Measurements from ENCODE around the gene SEC24C. TPM values are rescaled to one million over a fixed set of nuclear protein-coding genes. Genes with fewer than 3 reads are reported as not detected.

Gene SEC24C
- total and polyA plus RNA-seq, 2 experiments from 2014 or later = 46.8 to 59.4 TPM

GRCh38 chr10:73759512-73760115, 15.4 kb downstream of the SEC24C start:
- TF ChIP-seq CTCF (IDR thresholded peaks at IDR 0.05; ENCODE audit: poor library complexity) = no peak
- TF ChIP-seq EZH2phosphoT487 (IDR thresholded peaks at IDR 0.05; ENCODE audit: low read depth, severe bottlenecking, unreplicated experiment) = no peak
- no peak for TF ChIP-seq EZH2 (IDR thresholded peaks at IDR 0.05; ENCODE audit: borderline replicate concordance)
- no peak overlapping the region for H3K4me3 ChIP-seq
- H3K9me2 ChIP-seq (replicated peaks; ENCODE audit: insufficient read depth) = no peaks in the 10 kb centered on the region
- peaks cover 2% of the 10 kb centered on the region for H4K20me1 ChIP-seq (ENCODE audit: insufficient read depth, poor library complexity, severe bottlenecking)
- H3K36me3 ChIP-seq (replicated peaks; ENCODE audit: insufficient read depth, low read depth) = peaks cover 5% of the 10 kb centered on the region
- H3K27me3 ChIP-seq = no peaks in the 10 kb centered on the region
- H2AFZ ChIP-seq = no peak overlapping the region
- peak; percentile 46 for DNase-seq (ENCODE audit: low spot score)
- WGBS (ENCODE audit: low lambda C conversion rate, missing lambda C conversion rate) = 71% methylated on average over 5 of the region's 5 CpGs
- H3K4me1 ChIP-seq (ENCODE audit: insufficient read depth) = no peaks in the 10 kb centered on the region
- H3K79me2 ChIP-seq = peaks cover 29% of the 10 kb centered on the region
- no peak overlapping the region for H3K4me2 ChIP-seq
- H3K9me3 ChIP-seq (ENCODE audit: low read depth) = no peaks in the 10 kb centered on the region
- peak overlapping the region; percentile 40 for H3K27ac ChIP-seq

GRCh38 chr10:73761781-73762180, 17.6 kb downstream of the SEC24C start:
- Histone ChIP-seq H3K4me3 (no peak overlapping the region), H3K9me2 (replicated peaks; ENCODE audit: insufficient read depth) (no peaks in the 10 kb centered on the region), H3K9me3 (ENCODE audit: low read depth) (no peaks in the 10 kb centered on the region), H3K79me2 (peaks cover 13% of the 10 kb centered on the region), H3K4me1 (ENCODE audit: insufficient read depth) (no peaks in the 10 kb centered on the region), H2AFZ (no peak overlapping the region), H3K4me2 (no peak overlapping the region), H4K20me1 (ENCODE audit: insufficient read depth, poor library complexity, severe bottlenecking) (peaks cover 2% of the 10 kb centered on the region), H3K27me3 (no peaks in the 10 kb centered on the region), H3K27ac (no peak overlapping the region), H3K36me3 (replicated peaks; ENCODE audit: insufficient read depth, low read depth) (peaks cover 5% of the 10 kb centered on the region)
- 100% methylated on average over 1 of the region's 1 CpG for WGBS (ENCODE audit: low lambda C conversion rate, missing lambda C conversion rate)
- no peak for DNase-seq (ENCODE audit: low spot score)
- TF ChIP-seq CTCF (IDR thresholded peaks at IDR 0.05; ENCODE audit: poor library complexity) (no peak), EZH2 (IDR thresholded peaks at IDR 0.05; ENCODE audit: borderline replicate concordance) (no peak), EZH2phosphoT487 (IDR thresholded peaks at IDR 0.05; ENCODE audit: low read depth, severe bottlenecking, unreplicated experiment) (no peak)

GRCh38 chr10:73762915-73763314, 18.7 kb downstream of the SEC24C start:
- H3K27ac ChIP-seq = no peak overlapping the region
- no peaks in the 10 kb centered on the region for H3K9me2 ChIP-seq (replicated peaks; ENCODE audit: insufficient read depth)
- 83% methylated on average over 2 of the region's 2 CpGs for WGBS (ENCODE audit: low lambda C conversion rate, missing lambda C conversion rate)
- DNase-seq (ENCODE audit: low spot score) = no peak
- no peak for TF ChIP-seq EZH2phosphoT487 (IDR thresholded peaks at IDR 0.05; ENCODE audit: low read depth, severe bottlenecking, unreplicated experiment)
- H3K27me3 ChIP-seq = no peaks in the 10 kb centered on the region
- H3K9me3 ChIP-seq (ENCODE audit: low read depth) = no peaks in the 10 kb centered on the region
- H3K36me3 ChIP-seq (replicated peaks; ENCODE audit: insufficient read depth, low read depth) = peaks cover 5% of the 10 kb centered on the region
- no peak overlapping the region for H2AFZ ChIP-seq
- H3K4me3 ChIP-seq = no peak overlapping the region
- H3K79me2 ChIP-seq = peaks cover 9% of the 10 kb centered on the region
- H4K20me1 ChIP-seq (ENCODE audit: insufficient read depth, poor library complexity, severe bottlenecking) = peaks cover 2% of the 10 kb centered on the region
- H3K4me1 ChIP-seq (ENCODE audit: insufficient read depth) = no peaks in the 10 kb centered on the region
- H3K4me2 ChIP-seq = no peak overlapping the region

GRCh38 chr10:73763343-73763742, 19.2 kb downstream of the SEC24C start:
- peaks cover 7% of the 10 kb centered on the region for H3K79me2 ChIP-seq
- H3K9me2 ChIP-seq (replicated peaks; ENCODE audit: insufficient read depth) = no peaks in the 10 kb centered on the region
- no peak overlapping the region for H3K4me3 ChIP-seq
- no peak overlapping the region for H3K27ac ChIP-seq
- no peak for TF ChIP-seq CTCF (IDR thresholded peaks at IDR 0.05; ENCODE audit: poor library complexity)
- no peak for TF ChIP-seq EZH2 (IDR thresholded peaks at IDR 0.05; ENCODE audit: borderline replicate concordance)
- TF ChIP-seq EZH2phosphoT487 (IDR thresholded peaks at IDR 0.05; ENCODE audit: low read depth, severe bottlenecking, unreplicated experiment) = no peak
- DNase-seq (ENCODE audit: low spot score) = no peak
- H3K9me3 ChIP-seq (ENCODE audit: low read depth) = no peaks in the 10 kb centered on the region
- no peaks in the 10 kb centered on the region for H3K27me3 ChIP-seq
- H4K20me1 ChIP-seq (ENCODE audit: insufficient read depth, poor library complexity, severe bottlenecking) = peaks cover 2% of the 10 kb centered on the region
- H3K4me2 ChIP-seq = no peak overlapping the region
- H3K36me3 ChIP-seq (replicated peaks; ENCODE audit: insufficient read depth, low read depth) = peaks cover 5% of the 10 kb centered on the region
- no peaks in the 10 kb centered on the region for H3K4me1 ChIP-seq (ENCODE audit: insufficient read depth)
- WGBS (ENCODE audit: low lambda C conversion rate, missing lambda C conversion rate) = 98% methylated on average over 2 of the region's 2 CpGs
- no peak overlapping the region for H2AFZ ChIP-seq
